ENCODE measurements around the gene APOO.

Gene APOO

GRCh38 chrX:23919148-23919547, 11.4 kb upstream of the APOO start:
- DNase-seq = no peak
- no peaks in the 10 kb centered on the region for H3K36me3 ChIP-seq (replicated peaks)
- H3K4me3 ChIP-seq (ENCODE audit: low read depth, low read length) = no peak overlapping the region
- no peaks in the 10 kb centered on the region for H3K27me3 ChIP-seq (replicated peaks)
- no peak overlapping the region for H3K27ac ChIP-seq
- no peak for TF ChIP-seq CTCF (IDR thresholded peaks at IDR 0.05; ENCODE audit: low read depth, low read length, missing control alignments)
- in situ Hi-C loops (cut with HindIII; ENCODE audit: low pct_ligation_motif_present, low sequenced_read_pairs) = no loop called here

- DNase-seq = no peak
- H3K4me3 ChIP-seq (ENCODE audit: low read depth, low read length) = no peak overlapping the region
- TF ChIP-seq CTCF (IDR thresholded peaks at IDR 0.05; ENCODE audit: low read depth, low read length, missing control alignments) = no peak
- in situ Hi-C loops (cut with HindIII; ENCODE audit: low pct_ligation_motif_present, low sequenced_read_pairs) = no loop called here
- no peak overlapping the region for H3K27ac ChIP-seq
- H3K27me3 ChIP-seq (replicated peaks) = no peaks in the 10 kb centered on the region
- H3K36me3 ChIP-seq (replicated peaks) = no peaks in the 10 kb centered on the region
These were observed 3.5 kb upstream of the APOO start for GRCh38 chrX:23911126-23911835.

GRCh38 chrX:23908219-23909004, 674 bp upstream of the APOO start:
- in situ Hi-C loops (cut with HindIII; ENCODE audit: low pct_ligation_motif_present, low sequenced_read_pairs) = no loop called here
- H3K27ac ChIP-seq = peak overlapping the region; percentile 9

GRCh38 chrX:23907111-23907497, 634 bp downstream of the APOO start:
- Histone ChIP-seq H3K27me3 (replicated peaks) (no peaks in the 10 kb centered on the region), H3K4me3 (ENCODE audit: low read depth, low read length) (peak overlapping the region; percentile 63), H3K36me3 (replicated peaks) (no peaks in the 10 kb centered on the region), H3K27ac (peak overlapping the region; percentile 59)
- in situ Hi-C loops (cut with HindIII; ENCODE audit: low pct_ligation_motif_present, low sequenced_read_pairs) = no loop called here
- TF ChIP-seq CTCF (IDR thresholded peaks at IDR 0.05; ENCODE audit: low read depth, low read length, missing control alignments) = no peak
- DNase-seq = no peak

More at GRCh38 chrX:23908219-23909004, 674 bp upstream of the APOO start:
- Histone ChIP-seq H3K27me3 (replicated peaks) (no peaks in the 10 kb centered on the region), H3K4me3 (ENCODE audit: low read depth, low read length) (peak overlapping the region; percentile 63), H3K36me3 (replicated peaks) (no peaks in the 10 kb centered on the region)
- TF ChIP-seq CTCF (IDR thresholded peaks at IDR 0.05; ENCODE audit: low read depth, low read length, missing control alignments) = peak; percentile 55
- DNase-seq = no peak

GRCh38 chrX:23904096-23904495, 3.6 kb downstream of the APOO start:
- DNase-seq = peak; percentile 42
- no peaks in the 10 kb centered on the region for H3K27me3 ChIP-seq (replicated peaks)
- no peaks in the 10 kb centered on the region for H3K36me3 ChIP-seq (replicated peaks)
- in situ Hi-C loops (cut with HindIII; ENCODE audit: low pct_ligation_motif_present, low sequenced_read_pairs) = no loop called here
- no peak for TF ChIP-seq CTCF (IDR thresholded peaks at IDR 0.05; ENCODE audit: low read depth, low read length, missing control alignments)
- H3K27ac ChIP-seq = peak overlapping the region; percentile 26
- no peak overlapping the region for H3K4me3 ChIP-seq (ENCODE audit: low read depth, low read length)

All from brain microvascular endothelial cell (primary cell).